Measurements from ENCODE around the gene FLII. TPM values are rescaled to one million over a fixed set of nuclear protein-coding genes. Genes with fewer than 3 reads are reported as not detected.
A peak's percentile ranks its signal among the peaks of the same experiment; 100 is the strongest.

Gene FLII
- total RNA-seq, 4 donors from 2014 or later: 283 to 543 (median 310) TPM

DNA sequence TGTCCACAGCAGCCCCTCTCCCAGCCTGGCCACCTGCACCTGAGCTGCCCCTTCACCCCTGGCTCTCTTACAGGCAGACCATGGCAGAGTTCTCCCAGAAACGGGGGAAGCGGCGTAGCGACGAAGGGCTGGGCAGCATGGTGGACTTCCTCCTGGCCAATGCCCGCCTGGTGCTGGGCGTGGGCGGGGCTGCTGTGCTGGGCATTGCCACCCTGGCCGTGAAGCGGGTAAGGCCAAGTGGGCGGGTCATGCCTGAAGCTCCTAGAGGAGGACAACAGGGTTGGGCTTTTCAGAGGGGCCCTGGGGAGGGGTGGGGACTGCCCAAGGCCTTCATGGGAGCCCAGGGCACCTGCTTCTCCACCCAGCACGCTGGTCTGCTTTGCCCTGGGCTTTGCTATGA, 4.1 kb upstream of the FLII start:
- Histone ChIP-seq H3K4me3 (no peak overlapping the region), H3K9me3 (no peaks in the 10 kb centered on the region), H3K27ac (peak overlapping the region in 2 of 4 donors; percentile 94 to 99), H3K4me1 (peaks cover 0 to 43% (median 18%) of the 10 kb centered on the region in 3 donors), H3K27me3 (no peaks in the 10 kb centered on the region), H3K36me3 (peaks cover 0 to 45% of the 10 kb centered on the region in 2 donors)
- no peak for ATAC-seq
- WGBS, 2 donors (ENCODE audit: low coverage in 1 of 2): 90 to 100% methylated on average over 1 to 10 of the region's 12 CpGs
- TF ChIP-seq, protein P1, sequence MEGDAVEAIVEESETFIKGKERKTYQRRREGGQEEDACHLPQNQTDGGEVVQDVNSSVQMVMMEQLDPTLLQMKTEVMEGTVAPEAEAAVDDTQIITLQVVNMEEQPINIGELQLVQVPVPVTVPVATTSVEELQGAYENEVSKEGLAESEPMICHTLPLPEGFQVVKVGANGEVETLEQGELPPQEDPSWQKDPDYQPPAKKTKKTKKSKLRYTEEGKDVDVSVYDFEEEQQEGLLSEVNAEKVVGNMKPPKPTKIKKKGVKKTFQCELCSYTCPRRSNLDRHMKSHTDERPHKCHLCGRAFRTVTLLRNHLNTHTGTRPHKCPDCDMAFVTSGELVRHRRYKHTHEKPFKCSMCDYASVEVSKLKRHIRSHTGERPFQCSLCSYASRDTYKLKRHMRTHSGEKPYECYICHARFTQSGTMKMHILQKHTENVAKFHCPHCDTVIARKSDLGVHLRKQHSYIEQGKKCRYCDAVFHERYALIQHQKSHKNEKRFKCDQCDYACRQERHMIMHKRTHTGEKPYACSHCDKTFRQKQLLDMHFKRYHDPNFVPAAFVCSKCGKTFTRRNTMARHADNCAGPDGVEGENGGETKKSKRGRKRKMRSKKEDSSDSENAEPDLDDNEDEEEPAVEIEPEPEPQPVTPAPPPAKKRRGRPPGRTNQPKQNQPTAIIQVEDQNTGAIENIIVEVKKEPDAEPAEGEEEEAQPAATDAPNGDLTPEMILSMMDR (IDR thresholded peaks at IDR 0.05): no peak
- TF ChIP-seq EP300 (IDR thresholded peaks at IDR 0.05) (no peak), POLR2AphosphoS5 (IDR thresholded peaks at IDR 0.05) (no peak), POLR2A (IDR thresholded peaks at IDR 0.05) (no peak)

DNA sequence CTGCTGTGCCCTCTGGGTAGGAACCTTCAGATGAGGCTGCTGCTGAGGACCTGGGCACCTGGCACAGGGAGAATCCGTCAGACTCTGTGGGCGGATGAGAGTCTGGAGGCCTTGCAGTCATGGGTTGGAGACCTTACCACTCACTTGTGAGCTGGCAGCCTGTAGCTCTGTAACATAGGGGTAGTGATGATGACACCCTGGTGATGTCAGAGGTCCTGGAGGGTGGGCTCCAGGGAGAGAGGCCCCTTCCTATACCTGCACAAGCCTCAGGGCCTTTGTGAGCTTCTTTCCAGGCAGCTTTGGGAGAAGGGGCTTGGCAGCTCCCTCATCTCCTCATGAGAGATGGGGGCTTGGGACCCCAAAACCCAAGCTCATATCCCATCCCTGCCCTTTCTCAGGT, 3.6 kb upstream of the FLII start:
- H3K27me3 ChIP-seq: no peaks in the 10 kb centered on the region
- H3K9me3 ChIP-seq: no peaks in the 10 kb centered on the region
- no peak for ATAC-seq
- peaks cover 0 to 48% (median 24%) of the 10 kb centered on the region in 3 donors for H3K4me1 ChIP-seq
- H3K4me3 ChIP-seq: peak overlapping the region in 1 of 2 donors; percentile 89
- peaks cover 0 to 42% of the 10 kb centered on the region in 2 donors for H3K36me3 ChIP-seq
- WGBS, 2 donors (ENCODE audit: low coverage in 1 of 2): no CpG with 5 or more reads among the region's 2 CpGs
- TF ChIP-seq POLR2A (IDR thresholded peaks at IDR 0.05): no peak
- no peak for TF ChIP-seq POLR2AphosphoS5 (IDR thresholded peaks at IDR 0.05)
- no peak for TF ChIP-seq EP300 (IDR thresholded peaks at IDR 0.05)
- TF ChIP-seq, protein P1 (IDR thresholded peaks at IDR 0.05): no peak
- H3K27ac ChIP-seq: peak overlapping the region in 3 of 4 donors; percentile 94 to 99 (median 96)

DNA sequence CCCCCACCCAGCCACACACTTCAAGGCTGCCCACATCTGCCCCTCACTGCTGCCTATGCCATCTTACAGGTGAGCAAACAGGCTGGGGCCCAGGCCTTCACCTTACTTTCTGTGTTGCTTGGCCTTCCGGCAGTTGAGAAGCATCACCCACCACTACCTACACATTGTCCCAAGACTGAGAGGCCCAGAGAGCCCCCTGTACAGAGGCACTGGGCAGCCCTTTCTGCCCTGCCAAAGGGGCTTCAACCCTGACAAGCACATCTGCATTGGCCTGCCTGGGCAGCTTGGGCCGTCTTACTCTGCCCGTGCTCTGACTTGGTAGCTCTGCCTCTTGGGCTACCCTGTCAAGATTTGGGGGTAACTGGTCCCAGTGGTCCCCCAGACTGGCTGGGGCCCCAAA, 3.1 kb upstream of the FLII start:
- 100% methylated on average over 1 of the region's 3 CpGs; no CpG with 5 or more reads in 1 of the 2 donors for WGBS, 2 donors (ENCODE audit: low coverage in 1 of 2)
- no peak for TF ChIP-seq POLR2A (IDR thresholded peaks at IDR 0.05)
- TF ChIP-seq POLR2AphosphoS5 (IDR thresholded peaks at IDR 0.05): no peak
- TF ChIP-seq EP300 (IDR thresholded peaks at IDR 0.05): no peak
- TF ChIP-seq, protein P1 (IDR thresholded peaks at IDR 0.05): no peak
- Histone ChIP-seq H3K4me3 (peak overlapping the region in 1 of 2 donors; percentile 89), H3K4me1 (peaks cover 0 to 52% (median 28%) of the 10 kb centered on the region in 3 donors), H3K36me3 (peaks cover 0 to 39% of the 10 kb centered on the region in 2 donors), H3K27ac (peak overlapping the region; percentile 5 to 99 (median 95)), H3K27me3 (no peaks in the 10 kb centered on the region), H3K9me3 (no peaks in the 10 kb centered on the region)
- no peak for ATAC-seq

DNA sequence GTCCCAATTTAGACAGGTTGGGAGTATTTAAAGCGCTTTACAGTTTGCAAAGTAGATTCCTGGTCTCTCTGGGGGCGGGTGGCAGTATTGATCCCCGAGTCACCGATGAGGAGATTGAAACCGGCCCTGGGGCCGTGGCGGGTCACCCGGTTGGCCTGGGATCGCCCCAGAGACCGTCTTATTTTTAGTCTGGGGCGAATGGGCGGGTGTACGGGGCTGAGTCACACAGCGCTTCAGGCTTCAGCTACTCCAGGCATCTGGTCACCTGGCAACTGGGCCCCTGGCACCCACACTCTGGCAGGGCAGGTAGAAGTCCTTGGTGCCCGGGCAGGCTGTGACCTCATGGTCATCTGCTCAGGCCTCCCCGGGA, 2.6 kb upstream of the FLII start:
- Histone ChIP-seq H3K36me3 (peaks cover 0 to 43% of the 10 kb centered on the region in 2 donors), H3K4me3 (peak overlapping the region; percentile 85 to 89), H3K27me3 (no peaks in the 10 kb centered on the region), H3K27ac (peak overlapping the region; percentile 81 to 99 (median 95)), H3K9me3 (no peaks in the 10 kb centered on the region), H3K4me1 (peaks cover 0 to 58% (median 32%) of the 10 kb centered on the region in 3 donors)
- no peak for TF ChIP-seq POLR2A (IDR thresholded peaks at IDR 0.05)
- TF ChIP-seq EP300 (IDR thresholded peaks at IDR 0.05): no peak
- TF ChIP-seq POLR2AphosphoS5 (IDR thresholded peaks at IDR 0.05): no peak
- ATAC-seq: peak; percentile 29
- WGBS, 2 donors (ENCODE audit: low coverage in 1 of 2): no CpG with 5 or more reads among the region's 16 CpGs

DNA sequence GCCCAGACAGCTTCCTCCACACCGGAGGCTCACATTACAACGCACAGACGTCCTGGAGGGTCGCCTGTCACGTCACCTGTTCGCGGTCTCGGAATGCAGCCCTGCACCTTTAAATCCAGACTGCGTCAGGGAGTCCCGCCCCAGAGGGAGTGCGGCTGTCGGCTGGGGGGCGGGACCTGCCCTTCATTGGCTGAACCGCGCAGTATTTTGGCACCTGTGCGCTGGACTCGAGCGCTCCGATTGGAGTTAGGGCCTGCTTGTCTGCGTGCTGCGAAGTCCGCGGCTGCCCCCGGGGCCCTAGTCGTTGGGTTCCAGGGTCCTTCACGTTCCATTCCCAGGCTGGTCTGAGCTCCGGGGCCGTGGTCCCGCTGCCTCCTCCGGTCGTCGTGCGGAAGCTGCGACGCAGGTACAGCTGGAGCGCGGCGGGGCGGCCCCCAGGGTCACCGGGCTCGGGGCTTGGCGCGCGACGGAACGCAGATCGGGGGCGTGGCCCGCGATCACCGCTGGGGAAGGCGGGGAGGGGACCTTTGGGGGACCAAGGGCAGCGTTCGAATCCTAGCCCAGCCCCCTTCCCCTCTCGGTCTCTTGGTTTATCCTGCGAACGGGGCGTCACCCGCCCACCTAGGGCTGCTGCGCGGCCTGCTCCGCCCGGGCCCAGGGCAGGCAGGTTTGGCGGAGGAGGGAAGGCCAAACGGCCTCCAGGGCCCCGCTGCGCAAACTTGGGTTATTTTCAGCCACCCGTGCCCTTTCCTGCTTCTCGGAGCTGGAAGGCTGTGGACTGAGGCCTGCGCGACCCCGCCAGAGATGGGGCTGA, 2.0 kb upstream of the FLII start, which contains the start of gene MIEF2:
Gene MIEF2 (plus strand): TSS at position 331 of the 814 bp plus-strand sequence. CDS start 2,059 bp downstream, outside the sequence.
- Histone ChIP-seq H3K36me3 (peaks cover 0 to 43% of the 10 kb centered on the region in 2 donors), H3K4me1 (peaks cover 0 to 63% (median 32%) of the 10 kb centered on the region in 3 donors), H3K4me3 (peak within 1 kb of the TSS; percentile 85 to 89), H3K9me3 (no peaks in the 10 kb centered on the region), H3K27ac (peak within 1 kb of the TSS; percentile 81 to 99 (median 95)), H3K27me3 (no peaks in the 10 kb centered on the region)
- ATAC-seq: peak; percentile 91
- TF ChIP-seq, protein P1 (IDR thresholded peaks at IDR 0.05): peak in 1 of 4 experiments; percentile 4
- TF ChIP-seq POLR2AphosphoS5 (IDR thresholded peaks at IDR 0.05): peak; percentile 44
- no peak for TF ChIP-seq EP300 (IDR thresholded peaks at IDR 0.05)
- TF ChIP-seq POLR2A (IDR thresholded peaks at IDR 0.05): peak; percentile 26 to 29
- WGBS, 2 donors (ENCODE audit: low coverage in 1 of 2): 0% methylated on average over 4 of the region's 72 CpGs; no CpG with 5 or more reads in 1 of the 2 donors
